BLaER1 treated with 17β-estradiol and CSF1 and Interleukin-3, amounts not matched to agents 10 nM and 100 nM (cell line): ENCODE data around the gene HTR3A.
A peak's percentile ranks its signal among the peaks of the same experiment; 100 is the strongest.

Experiments used
- H3K27ac ChIP-seq, 11 experiments: shearing (Covaris generic); formaldehyde crosslinking; 2 replicates each; pipeline ENCODE4 v1.8.1; 2022
- H3K27me3 ChIP-seq, 11 experiments: shearing (Covaris generic); formaldehyde crosslinking; 2 replicates each; pipeline ENCODE4 v1.8.1; 2022
- H3K36me3 ChIP-seq, 11 experiments: shearing (Covaris generic); formaldehyde crosslinking; 2 replicates each; pipeline ENCODE4 v1.8.1; 2022
- H3K4me1 ChIP-seq, 10 experiments: shearing (Covaris generic); formaldehyde crosslinking; 2 replicates each; pipeline ENCODE4 v1.8.1; 2022
- H3K4me2 ChIP-seq, 11 experiments: shearing (Covaris generic); formaldehyde crosslinking; 2 replicates each; pipeline ENCODE4 v1.8.1; 2022
- H3K4me3 ChIP-seq, 10 experiments: shearing (Covaris generic); formaldehyde crosslinking; 2 replicates each; pipeline ENCODE4 v1.8.1; 2022
- H3K9ac ChIP-seq, 11 experiments: shearing (Covaris generic); formaldehyde crosslinking; 2 replicates each; pipeline ENCODE4 v1.8.1; 2022
- H3K9me3 ChIP-seq, 11 experiments: shearing (Covaris generic); formaldehyde crosslinking; replicated peaks in 1 of 11; 2 replicates each; pipeline ENCODE4 v1.8.1; 2022
- H4K20me1 ChIP-seq, 11 experiments: shearing (Covaris generic); formaldehyde crosslinking; 2 replicates each; pipeline ENCODE4 v1.8.1; 2022
- Cebpa-rat ChIP-seq, 11 experiments: shearing (Covaris generic); IDR thresholded peaks; 2 replicates each; pipeline ENCODE4 v1.8.1; 2022

Gene HTR3A

DNA sequence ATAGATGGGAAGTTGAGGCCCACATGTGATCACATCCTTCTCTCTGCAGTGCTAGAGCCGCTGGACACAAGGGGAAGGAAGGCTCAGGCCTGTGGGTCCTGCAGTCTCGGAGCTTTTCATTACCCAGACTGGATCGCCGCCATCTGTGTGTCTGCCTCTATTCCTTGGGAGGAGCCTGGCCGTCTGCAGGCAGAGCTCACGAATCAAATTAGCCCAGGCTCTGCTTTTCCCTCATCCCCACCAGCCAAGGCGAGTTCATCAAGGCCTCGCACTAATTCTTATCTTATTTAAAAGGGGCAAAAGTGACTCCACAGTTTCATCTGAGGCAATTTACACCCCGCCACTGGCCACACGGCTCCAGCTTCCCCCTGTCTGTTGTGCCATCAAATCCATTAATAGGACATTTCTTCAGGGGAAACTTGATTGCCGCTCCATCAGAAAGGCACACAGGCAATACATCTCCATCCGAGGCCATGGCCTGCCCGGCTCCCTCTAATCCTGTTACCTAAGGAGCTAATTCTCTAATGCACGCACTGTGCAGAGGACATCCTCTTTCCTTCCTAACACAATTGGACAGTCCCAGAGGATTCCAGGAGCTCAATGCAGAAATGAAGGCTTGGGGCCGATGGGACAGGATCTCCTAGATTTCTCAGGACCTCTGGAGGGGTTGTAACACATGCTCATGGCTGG is 3.3 kb upstream of the HTR3A start:
- Histone ChIP-seq H3K27ac (no peak overlapping the region), H4K20me1 (peaks cover 0 to 11% (median 0%) of the 10 kb centered on the region in 11 experiments; a peak in 3 of 22 replicates), H3K4me3 (no peak overlapping the region), H3K27me3 (peaks cover 0 to 16% (median 6%) of the 10 kb centered on the region in 11 experiments; a peak in 8 of 22 replicates), H3K9me3 (no peaks in the 10 kb centered on the region), H3K36me3 (no peaks in the 10 kb centered on the region), H3K4me2 (no peak overlapping the region), H3K4me1 (peaks cover 0 to 27% (median 23%) of the 10 kb centered on the region in 10 experiments; a peak in 16 of 20 replicates), H3K9ac (no peak overlapping the region)
- TF ChIP-seq Cebpa-rat (IDR thresholded peaks at IDR 0.05) = no peak

DNA sequence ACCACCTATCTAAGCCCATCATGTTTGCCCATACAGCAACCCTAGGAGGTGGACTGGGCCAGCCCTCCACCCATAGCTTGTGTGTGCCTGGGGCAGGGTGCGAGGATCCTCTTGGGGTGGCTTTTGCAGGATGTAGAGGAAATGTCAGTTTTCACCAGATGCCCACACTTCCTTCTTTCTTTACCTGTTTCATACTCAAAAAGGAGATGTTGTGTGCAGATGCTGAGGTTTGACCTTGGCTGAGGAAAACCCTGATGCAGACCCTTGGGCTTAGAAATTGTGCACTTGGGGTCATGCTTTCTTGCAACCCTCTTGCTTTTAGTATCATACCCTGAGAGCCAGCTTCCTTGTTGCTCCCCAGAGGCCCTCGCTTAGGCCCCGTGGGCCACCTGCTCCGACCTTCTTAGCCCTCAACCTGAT is 2.2 kb downstream of the HTR3A start:
- H3K27ac ChIP-seq = no peak overlapping the region
- no peaks in the 10 kb centered on the region for H3K9me3 ChIP-seq
- H3K9ac ChIP-seq = no peak overlapping the region
- H3K36me3 ChIP-seq = no peaks in the 10 kb centered on the region
- H3K4me1 ChIP-seq = peaks cover 6 to 49% (median 41%) of the 10 kb centered on the region in 10 experiments; a peak in 19 of 20 replicates
- H3K4me2 ChIP-seq = peak overlapping the region; percentile 7 to 92 (median 81); a peak in 20 of 22 replicates
- H4K20me1 ChIP-seq = peaks cover 0 to 11% (median 0%) of the 10 kb centered on the region in 11 experiments; a peak in 3 of 22 replicates
- no peak overlapping the region for H3K4me3 ChIP-seq
- no peak for TF ChIP-seq Cebpa-rat (IDR thresholded peaks at IDR 0.05)
- peaks cover 0 to 16% (median 7%) of the 10 kb centered on the region in 11 experiments; a peak in 8 of 22 replicates for H3K27me3 ChIP-seq

GRCh38 chr11:113977701-113978100 is 2.8 kb downstream of the HTR3A start:
- Histone ChIP-seq H3K9ac (no peak overlapping the region), H3K27ac (no peak overlapping the region), H3K9me3 (no peaks in the 10 kb centered on the region), H3K27me3 (peaks cover 0 to 16% (median 7%) of the 10 kb centered on the region in 11 experiments; a peak in 8 of 22 replicates), H3K4me1 (peaks cover 6 to 49% (median 41%) of the 10 kb centered on the region in 10 experiments; a peak in 19 of 20 replicates), H3K4me3 (no peak overlapping the region), H3K4me2 (peak overlapping the region; percentile 7 to 92 (median 81); a peak in 20 of 22 replicates), H4K20me1 (peaks cover 0 to 11% (median 0%) of the 10 kb centered on the region in 11 experiments; a peak in 3 of 22 replicates), H3K36me3 (no peaks in the 10 kb centered on the region)
- no peak for TF ChIP-seq Cebpa-rat (IDR thresholded peaks at IDR 0.05)

- H3K4me2 ChIP-seq = no peak overlapping the region
- peaks cover 0 to 16% (median 7%) of the 10 kb centered on the region in 11 experiments; a peak in 8 of 22 replicates for H3K27me3 ChIP-seq
- peaks cover 0 to 11% (median 0%) of the 10 kb centered on the region in 11 experiments; a peak in 3 of 22 replicates for H4K20me1 ChIP-seq
- H3K4me1 ChIP-seq = peaks cover 6 to 45% (median 34%) of the 10 kb centered on the region in 10 experiments; a peak in 19 of 20 replicates
- H3K36me3 ChIP-seq = no peaks in the 10 kb centered on the region
- no peak for TF ChIP-seq Cebpa-rat (IDR thresholded peaks at IDR 0.05)
- H3K9ac ChIP-seq = no peak overlapping the region
- H3K27ac ChIP-seq = no peak overlapping the region
- no peak overlapping the region for H3K4me3 ChIP-seq
- H3K9me3 ChIP-seq = no peaks in the 10 kb centered on the region
Observed at GRCh38 chr11:113979431-113979830, 4.5 kb downstream of the HTR3A start.

GRCh38 chr11:113980785-113981184 is 5.9 kb downstream of the HTR3A start:
- no peak overlapping the region for H3K27ac ChIP-seq
- no peak overlapping the region for H3K4me3 ChIP-seq
- H3K27me3 ChIP-seq = peaks cover 0 to 11% (median 3%) of the 10 kb centered on the region in 11 experiments; a peak in 6 of 22 replicates
- no peaks in the 10 kb centered on the region for H3K9me3 ChIP-seq
- H3K36me3 ChIP-seq = no peaks in the 10 kb centered on the region
- TF ChIP-seq Cebpa-rat (IDR thresholded peaks at IDR 0.05) = no peak
- no peak overlapping the region for H3K9ac ChIP-seq
- peaks cover 6 to 33% (median 25%) of the 10 kb centered on the region in 10 experiments; a peak in 19 of 20 replicates for H3K4me1 ChIP-seq
- H4K20me1 ChIP-seq = peaks cover 0 to 5% (median 0%) of the 10 kb centered on the region in 11 experiments; a peak in 3 of 22 replicates
- H3K4me2 ChIP-seq = no peak overlapping the region; a peak in 1 of 22 replicates

- Histone ChIP-seq H3K4me2 (no peak overlapping the region), H4K20me1 (peaks cover 0 to 11% (median 0%) of the 10 kb centered on the region in 11 experiments; a peak in 2 of 22 replicates), H3K9ac (no peak overlapping the region), H3K4me1 (peaks cover 2 to 18% (median 11%) of the 10 kb centered on the region in 10 experiments; a peak in 18 of 20 replicates), H3K9me3 (no peaks in the 10 kb centered on the region), H3K36me3 (no peaks in the 10 kb centered on the region), H3K27me3 (peaks cover 0 to 6% (median 0%) of the 10 kb centered on the region in 11 experiments; a peak in 1 of 22 replicates), H3K4me3 (no peak overlapping the region), H3K27ac (no peak overlapping the region)
- no peak for TF ChIP-seq Cebpa-rat (IDR thresholded peaks at IDR 0.05)
Observed at GRCh38 chr11:113982306-113982705, 7.4 kb downstream of the HTR3A start.

DNA sequence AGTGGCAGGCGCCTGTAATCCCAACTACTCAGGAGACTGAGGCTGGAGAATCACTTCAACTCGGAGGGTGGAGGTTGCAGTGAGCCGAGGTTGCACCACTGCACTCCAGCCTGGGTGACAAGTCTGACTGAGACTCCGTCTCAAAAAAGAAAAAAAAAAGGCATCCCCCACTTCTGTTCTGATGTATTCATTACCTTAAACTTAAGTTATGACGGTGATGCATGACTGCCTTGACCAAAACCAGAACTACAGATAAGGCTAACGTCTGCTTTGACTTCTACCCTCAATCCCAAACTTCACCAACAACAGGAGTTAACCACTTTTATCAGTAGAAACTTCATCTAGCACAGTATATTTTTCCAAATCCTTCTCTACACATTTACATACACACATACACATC is 9.9 kb downstream of the HTR3A start:
- no peak for TF ChIP-seq Cebpa-rat (IDR thresholded peaks at IDR 0.05)
- H3K4me3 ChIP-seq = no peak overlapping the region
- no peaks in the 10 kb centered on the region for H3K9me3 ChIP-seq
- H3K4me2 ChIP-seq = no peak overlapping the region
- H3K9ac ChIP-seq = no peak overlapping the region
- no peak overlapping the region for H3K27ac ChIP-seq
- peaks cover 0 to 30% (median 0%) of the 10 kb centered on the region in 11 experiments; a peak in 4 of 22 replicates for H4K20me1 ChIP-seq
- H3K27me3 ChIP-seq = peaks cover 0 to 6% (median 0%) of the 10 kb centered on the region in 11 experiments; a peak in 1 of 22 replicates
- H3K4me1 ChIP-seq = 0 out of 20 replicates have a peak, but pooled peaks cover 0 to 4% (median 0%) of the 10 kb centered on the region in 10 experiments
- no peaks in the 10 kb centered on the region for H3K36me3 ChIP-seq

- no peak overlapping the region for H3K4me3 ChIP-seq
- peaks cover 0 to 5% (median 0%) of the 10 kb centered on the region in 11 experiments; a peak in 1 of 22 replicates for H3K27me3 ChIP-seq
- H3K27ac ChIP-seq = no peak overlapping the region
- H3K9ac ChIP-seq = no peak overlapping the region
- no peak overlapping the region for H3K4me2 ChIP-seq
- H4K20me1 ChIP-seq = peaks cover 0 to 31% (median 0%) of the 10 kb centered on the region in 11 experiments; a peak in 4 of 22 replicates
- 0 out of 20 replicates have a peak, but pooled peaks cover 0 to under 1% (median 0%) of the 10 kb centered on the region in 10 experiments for H3K4me1 ChIP-seq
- TF ChIP-seq Cebpa-rat (IDR thresholded peaks at IDR 0.05) = no peak
- H3K9me3 ChIP-seq = no peaks in the 10 kb centered on the region
- H3K36me3 ChIP-seq = no peaks in the 10 kb centered on the region
Observed at GRCh38 chr11:113985906-113986305, 11.0 kb downstream of the HTR3A start.
